OCI-LY7 (cell line): ENCODE results near the gene CCBE1. TPM values are rescaled to one million over a fixed set of nuclear protein-coding genes. Genes with fewer than 3 reads are reported as not detected.
"Not testable (repeated sequence)": the region's sequence is repeated elsewhere in the genome, so short reads cannot be mapped to it uniquely, and the experiment has no call there.

Experiments
- BruUV-seq: library from RNA; stranded (reverse); fragments of 400-500 nt; replicated peaks from 2 replicates; lab custom pipeline; 2021; lab: Mats Ljungman, UMichigan
- CTCF ChIA-PET: fragments of 300-600 bp; sonication (Branson Sonifier 250); formaldehyde crosslinking; loops from one replicate; lab custom pipeline; 2022; ENCODE audit warnings: antibody characterized with exemption; ENCODE audit not compliant: unreplicated experiment; lab: Charles Lee
- POLR2A ChIA-PET: fragments of 300-600 bp; sonication (Branson Sonifier 250); formaldehyde crosslinking; loops from one replicate; lab custom pipeline; 2022; ENCODE audit warnings: antibody characterized with exemption; lab: Charles Lee
- DNase-seq: peaks from one replicate; pipeline ENCODE4 v3.0.0-alpha.2; 2015; ENCODE audit warnings: low spot score
- H2AFZ ChIP-seq: fragments of 200-600 bp; sonication (generic), shearing (Covaris generic); 2 replicates; pipeline ENCODE4 v1.6.1; 2014; ENCODE audit warnings: mild to moderate bottlenecking, antibody characterized with exemption, low read length, moderate library complexity
- H3K27ac ChIP-seq: fragments of 200-600 bp; sonication (generic); 2 replicates; pipeline ENCODE4 v1.5.1; 2014; ENCODE audit warnings: mixed run types, low read depth, mild to moderate bottlenecking, moderate library complexity, low read length, inconsistent platforms; ENCODE audit not compliant: poor library complexity, severe bottlenecking
- H3K36me3 ChIP-seq: fragments of 200-600 bp; sonication (generic); 2 replicates; pipeline ENCODE4 v1.6.1; 2014; ENCODE audit warnings: mild to moderate bottlenecking, antibody characterized with exemption, low read length, moderate library complexity, mixed read lengths; ENCODE audit not compliant: insufficient read depth
- H3K4me1 ChIP-seq: fragments of 200-600 bp; sonication (generic); 2 replicates; pipeline ENCODE4 v1.5.1; 2014; ENCODE audit warnings: mild to moderate bottlenecking, low read length; ENCODE audit not compliant: insufficient read depth, poor library complexity, severe bottlenecking
- H3K4me2 ChIP-seq: fragments of 200-600 bp; sonication (generic); 2 replicates; pipeline ENCODE4 v1.6.1; 2014; ENCODE audit warnings: mild to moderate bottlenecking, low read length
- H3K4me3 ChIP-seq: fragments of 200-600 bp; sonication (generic); 2 replicates; pipeline ENCODE4 v1.5.1; 2014; ENCODE audit warnings: mild to moderate bottlenecking, low read depth, low read length; ENCODE audit not compliant: poor library complexity, severe bottlenecking
- H3K79me2 ChIP-seq: fragments of 200-600 bp; sonication (generic); 2 replicates; pipeline ENCODE4 v1.6.1; 2016; ENCODE audit warnings: low read depth, mild to moderate bottlenecking, low read length, moderate library complexity, mixed read lengths; ENCODE audit not compliant: insufficient read depth
- H3K9me2 ChIP-seq: fragments of 200-600 bp; sonication (generic); 2 replicates; pipeline ENCODE4 v1.6.1; 2016; ENCODE audit warnings: mild to moderate bottlenecking, low read length, mixed read lengths; ENCODE audit not compliant: insufficient read depth
- H3K9me3 ChIP-seq: fragments of 200-600 bp; sonication (generic); 2 replicates; pipeline ENCODE4 v1.6.1; 2014; ENCODE audit warnings: mild to moderate bottlenecking, mixed run types, low read length, mixed read lengths
- H4K20me1 ChIP-seq: fragments of 200-600 bp; sonication (generic); 2 replicates; pipeline ENCODE4 v1.6.1; 2014; ENCODE audit warnings: mild to moderate bottlenecking, antibody characterized with exemption, low read length, moderate library complexity, mixed read lengths; ENCODE audit not compliant: insufficient read depth
- CTCF ChIP-seq: fragments of 200-600 bp; sonication (generic); conservative IDR thresholded peaks from 2 replicates; pipeline ENCODE4 v1.5.1; 2014; ENCODE audit warnings: mild to moderate bottlenecking, antibody characterized with exemption, low read length, moderate library complexity, mixed read lengths
- EZH2phosphoT487 ChIP-seq: fragments of 200-600 bp; sonication (generic); IDR thresholded peaks from 2 replicates; pipeline ENCODE4 v1.6.1; 2018; ENCODE audit warnings: low read depth, borderline replicate concordance, mild to moderate bottlenecking, mixed run types, antibody characterized with exemption, low read length, moderate library complexity, mixed read lengths
- intact Hi-C: fragments of 100-400 bp; cut with micrococcal nuclease; formaldehyde crosslinking; loops from one replicate; pipeline ENCODE4 v1.10.0; 2022; ENCODE audit not compliant: unreplicated experiment
- total RNA-seq, 2 experiments: library from RNA; depleted of rRNA in 1 of 2; stranded (reverse); fragments of >200 nt in 1 of 2; shearing (Covaris generic) in 1 of 2; gene quantifications; 2 replicates each; pipeline ENCODE4 v1.2.3, GENCODE V29; 2014 to 2022

The CCBE1 gene
- total RNA-seq, 2 experiments from 2014 or later = 0.16 to 0.70 TPM

GRCh38 chr18:59715445-59715844 is 18.2 kb upstream of the CCBE1 start:
- no peak for DNase-seq
- Histone ChIP-seq H3K27ac (no peak overlapping the region), H3K36me3 (no peaks in the 10 kb centered on the region), H3K4me3 (no peak overlapping the region), H3K4me1 (no peaks in the 10 kb centered on the region), H4K20me1 (no peaks in the 10 kb centered on the region), H3K9me2 (no peaks in the 10 kb centered on the region), H3K4me2 (no peak overlapping the region), H3K79me2 (no peaks in the 10 kb centered on the region), H2AFZ (no peak overlapping the region), H3K9me3 (no peaks in the 10 kb centered on the region)
- POLR2A ChIA-PET = no interaction called here
- no peak for TF ChIP-seq EZH2phosphoT487
- no peak for TF ChIP-seq CTCF
- CTCF ChIA-PET = no interaction called here
- BruUV-seq = no TSS peak
- intact Hi-C loops = no loop called here

GRCh38 chr18:59714096-59714495 is 16.9 kb upstream of the CCBE1 start:
- H3K4me2 ChIP-seq, H3K27ac ChIP-seq, BruUV-seq, DNase-seq, POLR2A ChIA-PET, H3K36me3 ChIP-seq, H3K9me3 ChIP-seq, CTCF ChIA-PET, intact Hi-C loops, H4K20me1 ChIP-seq, H3K79me2 ChIP-seq, H3K4me1 ChIP-seq, H3K9me2 ChIP-seq, H3K4me3 ChIP-seq, H2AFZ ChIP-seq: not testable (repeated sequence)

- ChIA-PET POLR2A (no interaction called here), CTCF (no interaction called here)
- DNase-seq = no peak
- H4K20me1 ChIP-seq = no peaks in the 10 kb centered on the region
- TF ChIP-seq EZH2phosphoT487 = no peak
- no peak for TF ChIP-seq CTCF
- BruUV-seq = no TSS peak
- no peaks in the 10 kb centered on the region for H3K9me3 ChIP-seq
- H3K36me3 ChIP-seq = no peaks in the 10 kb centered on the region
- H3K4me1 ChIP-seq = no peaks in the 10 kb centered on the region
- H3K9me2 ChIP-seq = no peaks in the 10 kb centered on the region
- H3K27ac ChIP-seq = no peak overlapping the region
- no peak overlapping the region for H3K4me3 ChIP-seq
- H3K79me2 ChIP-seq = no peaks in the 10 kb centered on the region
- intact Hi-C loops = no loop called here
- no peak overlapping the region for H2AFZ ChIP-seq
- no peak overlapping the region for H3K4me2 ChIP-seq
Observed at GRCh38 chr18:59712311-59712710, 15.1 kb upstream of the CCBE1 start.
